ENCODE data around the gene ZNF474. TPM values are rescaled to one million over a fixed set of nuclear protein-coding genes. Genes with fewer than 3 reads are reported as not detected.

Gene ZNF474
- total RNA-seq, 3 donors from 2014 or later, result 0.28 to 0.61 TPM; not detected in 1

GRCh38 chr5:122126756-122127321 is 2.5 kb upstream of the ZNF474 start:
- TF ChIP-seq CTCF (IDR thresholded peaks at IDR 0.05), result no peak
- Histone ChIP-seq H3K9me3 (no peaks in the 10 kb centered on the region), H3K4me1 (ENCODE audit: low read depth) (no peaks in the 10 kb centered on the region), H3K36me3 (ENCODE audit: low read depth) (no peaks in the 10 kb centered on the region), H3K4me3 (no peak overlapping the region)
- DNase-seq, result no peak
- no peak for ATAC-seq
- intact Hi-C loops (cut with DNase I, micrococcal nuclease), result no loop called here

- no peak for TF ChIP-seq CTCF (IDR thresholded peaks at IDR 0.05)
- Histone ChIP-seq H3K36me3 (ENCODE audit: low read depth) (no peaks in the 10 kb centered on the region), H3K4me1 (ENCODE audit: low read depth) (no peaks in the 10 kb centered on the region), H3K4me3 (no peak overlapping the region), H3K9me3 (no peaks in the 10 kb centered on the region)
- ATAC-seq (no peak), DNase-seq (no peak)
- intact Hi-C loops (cut with DNase I, micrococcal nuclease), result no loop called here
Measured at GRCh38 chr5:122130152-122130551, 806 bp downstream of the ZNF474 start.

GRCh38 chr5:122137702-122138101 is 8.4 kb downstream of the ZNF474 start:
- intact Hi-C loops (cut with DNase I, micrococcal nuclease), result no loop called here
- Histone ChIP-seq H3K9me3 (no peaks in the 10 kb centered on the region), H3K4me3 (no peak overlapping the region), H3K36me3 (ENCODE audit: low read depth) (no peaks in the 10 kb centered on the region), H3K4me1 (ENCODE audit: low read depth) (no peaks in the 10 kb centered on the region)
- no peak for TF ChIP-seq CTCF (IDR thresholded peaks at IDR 0.05)
- DNase-seq (no peak), ATAC-seq (no peak)

GRCh38 chr5:122138356-122138755 is 9.0 kb downstream of the ZNF474 start:
- DNase-seq (no peak), ATAC-seq (no peak)
- no peak for TF ChIP-seq CTCF (IDR thresholded peaks at IDR 0.05)
- Histone ChIP-seq H3K4me1 (ENCODE audit: low read depth) (no peaks in the 10 kb centered on the region), H3K36me3 (ENCODE audit: low read depth) (no peaks in the 10 kb centered on the region), H3K9me3 (no peaks in the 10 kb centered on the region), H3K4me3 (no peak overlapping the region)
- intact Hi-C loops (cut with DNase I, micrococcal nuclease), result no loop called here

GRCh38 chr5:122140900-122141299 is 11.6 kb downstream of the ZNF474 start:
- no peaks in the 10 kb centered on the region for H3K9me3 ChIP-seq
- ATAC-seq, result no peak
- no peak for TF ChIP-seq CTCF (IDR thresholded peaks at IDR 0.05)

GRCh38 chr5:122141751-122142150 is 12.4 kb downstream of the ZNF474 start:
- ATAC-seq (no peak), DNase-seq (no peak)
- Histone ChIP-seq H3K36me3 (ENCODE audit: low read depth) (no peaks in the 10 kb centered on the region), H3K4me1 (ENCODE audit: low read depth) (no peaks in the 10 kb centered on the region), H3K4me3 (no peak overlapping the region), H3K9me3 (no peaks in the 10 kb centered on the region)
- intact Hi-C loops (cut with DNase I, micrococcal nuclease), result no loop called here
- no peak for TF ChIP-seq CTCF (IDR thresholded peaks at IDR 0.05)

More at GRCh38 chr5:122140900-122141299, 11.6 kb downstream of the ZNF474 start:
- Histone ChIP-seq H3K4me3 (no peak overlapping the region), H3K4me1 (ENCODE audit: low read depth) (no peaks in the 10 kb centered on the region), H3K36me3 (ENCODE audit: low read depth) (no peaks in the 10 kb centered on the region)
- no peak for DNase-seq
- intact Hi-C loops (cut with DNase I, micrococcal nuclease), result no loop called here

Data from mucosa of descending colon (tissue), 3 donors.